Limb (tissue), 2 donors: ENCODE data around the gene ASMT.
A peak's percentile ranks its signal among the peaks of the same experiment; 100 is the strongest.
"Not testable (repeated sequence)": the region's sequence is repeated elsewhere in the genome, so short reads cannot be mapped to it uniquely, and the experiment has no call there.

ENCODE experiments used
- DNase-seq, 2 donors: peaks; one replicate each; pipeline ENCODE4 v3.0.0-alpha.2; 2016; ENCODE audit errors: extremely low spot score in 2 of 2

ASMT gene, protein sequence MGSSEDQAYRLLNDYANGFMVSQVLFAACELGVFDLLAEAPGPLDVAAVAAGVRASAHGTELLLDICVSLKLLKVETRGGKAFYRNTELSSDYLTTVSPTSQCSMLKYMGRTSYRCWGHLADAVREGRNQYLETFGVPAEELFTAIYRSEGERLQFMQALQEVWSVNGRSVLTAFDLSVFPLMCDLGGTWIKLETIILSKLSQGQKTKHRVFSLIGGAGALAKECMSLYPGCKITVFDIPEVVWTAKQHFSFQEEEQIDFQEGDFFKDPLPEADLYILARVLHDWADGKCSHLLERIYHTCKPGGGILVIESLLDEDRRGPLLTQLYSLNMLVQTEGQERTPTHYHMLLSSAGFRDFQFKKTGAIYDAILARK

DNA sequence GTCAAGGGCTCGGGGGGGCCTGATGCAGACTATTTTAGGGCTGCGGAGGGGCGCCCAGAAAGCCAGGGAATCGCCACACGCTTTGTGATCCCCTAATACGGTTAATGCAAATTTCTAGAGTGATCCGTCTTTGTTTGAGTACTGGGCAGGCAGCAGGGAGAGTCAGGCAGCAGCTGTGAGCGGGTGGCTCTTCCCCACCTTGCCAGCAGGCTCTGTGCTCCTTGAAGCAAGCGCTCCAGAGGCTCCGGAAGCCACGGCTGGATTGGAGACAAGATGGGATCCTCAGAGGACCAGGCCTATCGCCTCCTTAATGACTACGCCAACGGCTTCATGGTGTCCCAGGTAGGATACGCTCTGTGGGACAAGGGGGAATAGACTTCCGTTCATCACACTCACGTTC is at the start of gene ASMT:
ASMT (plus strand) TSS at position 133 of the 400 bp plus-strand sequence; CDS start at position 274, 141 bp downstream.
- no peak for DNase-seq

DNA sequence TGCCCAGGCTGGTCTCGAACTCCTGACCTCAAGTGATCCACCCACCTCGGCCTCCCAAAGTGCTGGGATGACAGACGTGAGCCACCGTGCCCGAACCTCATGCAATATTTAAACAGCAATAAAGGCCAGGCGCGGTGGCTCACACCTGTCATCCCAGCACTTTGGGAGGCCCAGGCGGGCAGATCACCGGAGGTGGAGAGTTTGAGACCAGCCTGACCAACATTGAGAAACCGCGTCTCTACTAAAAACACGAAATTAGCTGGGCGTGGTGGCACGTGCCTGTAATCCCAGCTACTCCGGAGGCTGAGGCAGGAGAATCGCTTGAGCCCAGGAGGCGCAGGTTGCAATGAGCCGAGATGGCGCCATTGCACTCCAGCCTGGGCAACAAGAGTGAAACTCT is 40.7 kb upstream of the ASMT start:
- DNase-seq, result not testable (repeated sequence)

- no peak for DNase-seq
Measured at GRCh38 chrX:1576201-1576992, 38.5 kb upstream of the ASMT start.

- no peak for DNase-seq
Measured at GRCh38 chrX:1577845-1578244, 37.0 kb upstream of the ASMT start.

GRCh38 chrX:1578511-1579173 is 36.2 kb upstream of the ASMT start:
- DNase-seq, result no peak

GRCh38 chrX:1581132-1581531 is 33.7 kb upstream of the ASMT start:
- DNase-seq, result no peak

GRCh38 chrX:1582686-1583437 is 32.0 kb upstream of the ASMT start:
- no peak for DNase-seq

DNA sequence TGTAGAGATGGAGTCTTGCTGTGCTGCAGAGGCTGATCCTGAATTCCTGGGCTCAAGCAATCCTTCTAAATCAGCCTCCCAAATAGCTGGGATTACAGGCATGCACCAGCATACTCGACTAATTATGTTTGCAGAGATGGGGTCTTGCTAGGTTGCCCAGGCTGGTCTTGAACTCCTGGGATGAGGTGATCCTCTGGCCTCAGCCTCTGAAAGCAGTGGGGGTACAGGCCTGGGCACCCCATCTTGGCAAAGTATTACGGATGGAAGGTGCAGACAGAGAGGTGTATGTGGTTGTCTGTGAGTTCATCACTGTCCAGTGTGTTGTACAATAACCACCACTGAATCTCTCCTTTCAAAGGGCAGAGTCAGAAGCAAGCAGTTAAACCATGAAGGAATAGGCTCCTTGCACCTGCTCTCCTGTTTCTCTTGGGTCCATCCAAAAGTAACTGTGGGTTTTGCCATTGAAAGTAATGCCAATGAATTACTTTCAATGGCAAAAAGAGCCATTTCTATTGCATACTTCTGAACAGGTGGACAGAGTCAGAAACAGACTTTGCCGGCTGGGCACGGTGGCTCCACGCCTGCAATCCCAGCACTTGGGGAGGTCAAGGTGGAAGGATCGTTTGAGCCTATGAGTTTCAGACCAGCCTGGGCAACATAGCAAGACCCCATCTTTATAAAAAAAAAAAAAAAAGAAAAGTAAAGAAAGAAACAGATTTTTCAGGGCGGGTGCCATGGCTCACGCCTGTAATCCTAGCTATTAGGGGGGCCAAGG is 30.4 kb upstream of the ASMT start:
- DNase-seq, result no peak

DNA sequence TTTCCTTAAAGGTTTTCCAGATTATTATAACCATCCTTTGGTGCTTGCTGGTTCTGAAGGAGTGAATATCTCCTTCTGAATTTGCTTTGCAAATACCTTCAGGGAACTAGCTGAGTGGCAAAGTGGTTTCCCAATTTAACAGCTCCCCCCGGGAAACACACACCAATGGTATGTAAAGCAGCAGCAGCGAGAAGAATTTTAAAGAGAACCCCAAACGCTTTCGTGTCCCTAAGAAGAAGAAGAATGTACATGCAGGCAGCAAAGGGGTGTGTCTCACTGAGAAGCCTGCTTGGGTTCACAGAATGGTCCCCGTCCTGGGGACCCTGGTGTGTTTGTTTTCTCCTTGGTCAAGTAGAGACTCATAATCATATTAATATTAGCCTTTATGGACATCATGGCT is 27.7 kb upstream of the ASMT start:
- no peak for DNase-seq

DNA sequence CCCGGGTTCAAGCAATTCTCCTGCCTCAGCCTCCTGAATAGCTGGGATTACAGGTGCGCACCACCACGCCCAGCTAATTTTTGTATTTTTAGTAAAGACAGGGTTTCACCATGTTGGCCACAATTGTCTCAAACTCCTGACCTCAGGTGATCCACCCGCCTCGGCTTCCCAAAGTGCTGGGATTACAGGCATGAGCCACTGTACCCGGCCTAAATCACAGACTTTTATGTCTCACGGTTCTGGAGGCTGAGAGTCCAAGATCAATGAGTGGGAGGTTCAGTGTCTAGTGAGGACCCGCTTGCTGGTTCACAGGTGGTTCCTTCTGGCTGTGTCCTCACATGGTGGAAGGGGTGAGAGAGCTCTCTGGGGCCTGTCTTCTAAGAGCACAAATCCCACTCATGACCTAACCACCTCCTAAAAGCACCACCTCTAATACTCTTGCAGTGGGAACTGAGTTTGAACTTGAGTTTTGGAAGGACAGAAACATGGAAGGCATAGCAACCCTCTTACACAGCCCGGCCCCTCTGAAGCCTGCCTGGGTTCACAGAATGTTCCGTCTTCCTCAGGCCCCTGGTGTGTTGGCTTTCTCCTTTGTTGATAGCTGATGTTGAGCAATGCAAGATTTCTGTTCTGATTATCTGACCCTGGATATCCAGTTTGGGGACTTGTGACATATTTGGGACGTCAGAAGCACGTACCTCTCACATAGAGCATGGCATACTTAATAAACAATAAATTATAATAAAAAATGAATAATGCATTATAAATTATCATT is 25.3 kb upstream of the ASMT start:
- DNase-seq, result no peak

DNA sequence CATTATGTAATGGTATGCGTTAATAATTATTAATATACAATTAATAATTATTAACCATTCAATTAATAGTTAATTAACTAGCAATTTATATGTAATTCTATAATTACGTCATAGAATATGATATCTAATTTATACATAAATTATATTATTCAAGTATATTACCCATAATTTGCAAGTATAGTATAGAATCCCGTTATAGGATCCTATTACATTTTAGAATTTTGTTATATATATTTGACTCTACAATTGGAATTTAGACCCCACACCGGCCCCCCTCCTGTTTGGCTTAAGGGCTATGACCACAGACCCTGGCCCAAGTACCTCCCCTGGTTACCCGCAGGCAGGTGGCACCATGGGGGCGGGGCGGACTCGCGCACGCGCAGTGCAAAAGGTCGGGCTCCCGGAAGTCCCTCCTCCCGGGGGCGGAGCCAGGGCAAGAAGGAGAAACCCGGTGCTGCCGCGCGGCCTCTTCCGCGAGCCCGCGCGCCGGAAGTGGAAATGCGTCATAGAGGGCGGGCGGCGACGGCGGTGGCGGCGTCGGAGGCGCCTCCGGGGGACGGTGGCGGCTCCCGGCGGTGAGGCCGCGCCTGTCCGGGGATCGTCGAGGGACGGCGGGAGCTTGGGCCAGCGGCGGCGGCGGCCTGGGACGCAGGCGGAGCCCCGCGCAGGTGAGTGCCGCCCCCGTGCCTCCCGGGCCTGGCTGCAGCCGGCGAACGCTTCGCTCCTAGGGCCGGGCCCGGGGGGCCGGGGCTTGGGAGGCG is 23.6 kb upstream of the ASMT start, which contains the start of gene AKAP17A:
AKAP17A (plus strand) TSS at position 503 of the 761 bp plus-strand sequence. CDS start 1,859 bp downstream, outside the sequence.
- peak; percentile 91 to 100 for DNase-seq

- DNase-seq, result peak in 1 of 2 donors; percentile 50
Measured at GRCh38 chrX:1591863-1592469, 22.9 kb upstream of the ASMT start.

- no peak for DNase-seq
Measured at GRCh38 chrX:1592470-1593142, 22.3 kb upstream of the ASMT start.

DNA sequence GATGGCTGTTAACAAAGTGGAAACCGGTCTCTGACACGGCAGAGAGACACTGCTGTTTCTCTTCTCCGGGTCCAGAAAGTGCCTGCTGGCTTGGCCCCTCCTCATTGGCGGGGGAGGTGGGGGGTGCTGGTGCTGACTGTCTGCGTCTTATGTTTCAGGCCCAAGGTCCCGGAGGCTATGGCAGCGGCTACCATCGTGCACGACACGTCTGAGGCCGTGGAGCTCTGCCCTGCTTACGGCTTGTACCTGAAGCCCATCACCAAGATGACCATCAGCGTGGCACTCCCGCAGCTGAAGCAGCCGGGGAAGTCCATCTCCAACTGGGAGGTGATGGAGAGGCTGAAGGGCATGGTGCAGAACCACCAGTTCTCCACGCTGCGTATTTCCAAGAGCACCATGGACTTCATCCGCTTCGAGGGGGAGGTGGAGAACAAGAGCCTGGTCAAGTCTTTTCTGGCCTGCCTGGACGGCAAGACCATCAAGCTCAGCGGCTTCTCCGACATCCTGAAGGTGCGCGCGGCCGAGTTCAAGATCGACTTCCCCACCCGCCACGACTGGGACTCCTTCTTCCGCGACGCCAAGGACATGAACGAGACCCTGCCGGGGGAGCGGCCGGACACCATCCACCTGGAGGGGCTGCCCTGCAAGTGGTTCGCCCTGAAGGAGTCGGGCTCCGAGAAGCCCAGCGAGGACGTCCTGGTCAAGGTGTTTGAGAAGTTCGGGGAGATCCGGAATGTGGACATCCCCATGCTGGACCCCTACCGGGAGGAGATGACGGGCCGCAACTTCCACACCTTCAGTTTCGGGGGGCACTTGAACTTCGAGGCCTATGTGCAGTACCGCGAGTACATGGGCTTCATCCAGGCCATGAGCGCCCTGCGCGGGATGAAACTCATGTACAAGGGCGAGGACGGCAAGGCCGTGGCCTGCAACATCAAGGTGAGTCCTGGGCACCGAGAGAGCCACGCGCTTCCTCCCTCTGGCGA is 21.3 kb upstream of the ASMT start:
- no peak for DNase-seq

GRCh38 chrX:1595711-1596060 is 19.2 kb upstream of the ASMT start:
- DNase-seq, result no peak

GRCh38 chrX:1596676-1597344 is 18.0 kb upstream of the ASMT start:
- no peak for DNase-seq
